ENCODE measurements around the gene PBRM1.

PBRM1 gene

DNA sequence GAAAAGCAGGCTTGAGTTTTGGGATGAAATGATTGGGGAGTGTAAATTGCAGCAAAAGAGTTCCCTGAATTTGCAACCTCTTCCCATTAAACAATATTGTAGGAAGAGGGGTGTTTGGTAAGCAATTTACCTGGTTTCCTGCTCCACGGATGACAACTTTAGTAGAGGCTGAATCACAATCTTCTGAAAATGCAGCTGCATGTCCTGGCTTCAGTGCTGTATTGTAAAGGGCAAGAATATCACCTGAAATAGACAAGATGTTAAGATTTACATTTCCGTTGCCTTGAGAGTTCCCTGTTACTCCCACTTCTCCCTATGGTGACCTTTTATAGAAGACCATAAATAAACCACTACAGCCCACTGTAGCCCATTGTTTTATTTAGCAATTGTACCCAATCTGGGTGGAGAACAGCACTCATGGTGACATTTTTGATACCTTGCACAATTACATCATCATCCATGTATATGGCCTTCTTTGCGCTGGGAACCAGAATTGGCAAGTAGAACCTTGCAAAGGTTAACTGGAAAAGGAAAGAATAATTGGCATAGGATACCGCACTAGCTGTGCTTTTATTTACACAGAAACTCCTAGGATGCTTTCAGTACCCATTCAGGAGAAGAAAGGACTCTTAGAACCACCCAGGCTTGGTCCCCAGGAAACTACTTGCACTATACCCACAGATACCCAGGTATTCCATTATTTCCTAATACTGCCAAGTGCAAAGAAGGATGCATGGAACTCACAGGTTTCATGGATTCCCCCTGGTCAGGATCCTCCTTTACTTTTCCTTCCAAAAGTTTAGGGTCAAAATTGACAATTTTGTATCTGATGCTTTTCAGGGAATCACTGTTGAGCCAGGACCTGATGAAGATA, 10.3 kb upstream of the PBRM1 start:
- DNase-seq (ENCODE audit: low read depth in 1 of 2, low spot score in 1 of 2): no peak
- TF ChIP-seq JUND (IDR thresholded peaks at IDR 0.05; ENCODE audit: low read depth): no peak
- in situ Hi-C loops (cut with HindIII; ENCODE audit: low pct_unique_long_range_greater_than_20kb, low sequenced_read_pairs): no loop called here

DNA sequence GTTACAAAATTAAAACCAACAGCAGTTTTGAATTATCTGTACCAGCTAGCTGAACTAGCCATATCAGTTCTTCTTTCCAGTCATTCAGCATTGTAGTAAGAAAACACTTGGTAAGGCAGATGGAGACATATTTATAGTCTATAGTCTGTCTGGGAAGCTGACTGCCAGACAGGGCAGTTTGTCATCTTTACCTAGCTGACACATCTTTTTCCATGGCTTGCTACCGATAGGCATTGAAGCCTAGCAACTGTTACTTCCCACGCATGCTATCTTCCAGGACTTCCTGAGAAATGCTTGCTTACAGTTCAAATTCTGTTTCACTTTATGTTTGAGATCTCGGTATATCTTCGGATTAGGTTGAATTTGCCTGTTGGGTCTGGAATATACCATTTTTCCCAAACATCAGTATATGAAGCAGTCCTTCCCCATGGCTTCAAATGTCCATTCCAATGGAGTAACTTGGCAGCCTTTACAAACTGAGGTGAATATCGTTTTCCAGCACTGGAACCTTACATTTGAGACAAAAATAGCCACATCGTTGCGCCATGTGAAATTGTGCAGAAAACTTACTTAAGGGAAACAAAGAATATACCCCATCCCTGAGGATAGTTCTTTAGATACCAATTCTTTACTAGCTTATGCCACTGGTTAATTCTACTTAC, 8.9 kb upstream of the PBRM1 start:
- no peak for DNase-seq (ENCODE audit: low read depth in 1 of 2, low spot score in 1 of 2)
- in situ Hi-C loops (cut with HindIII; ENCODE audit: low pct_unique_long_range_greater_than_20kb, low sequenced_read_pairs): no loop called here
- TF ChIP-seq JUND (IDR thresholded peaks at IDR 0.05; ENCODE audit: low read depth): no peak

DNA sequence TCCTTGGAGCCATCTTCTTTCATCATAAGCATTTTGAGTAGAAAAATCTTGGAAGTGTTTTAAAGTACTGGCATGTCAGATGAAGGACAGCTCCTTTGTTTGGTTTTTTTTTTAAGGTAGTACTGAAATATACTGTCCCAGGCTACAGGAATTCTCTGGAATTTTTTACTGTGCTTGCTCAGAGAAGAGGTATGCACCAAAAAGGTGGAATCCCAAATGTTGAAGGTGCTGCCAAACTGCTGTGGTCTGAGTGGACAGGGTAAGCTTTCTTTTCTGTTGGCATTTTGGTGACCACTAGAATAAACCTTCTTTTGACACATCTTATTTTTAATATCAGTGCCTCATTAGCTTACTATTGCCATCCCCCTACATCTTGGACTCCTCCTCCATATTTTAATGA, 7.4 kb upstream of the PBRM1 start:
- no peak for TF ChIP-seq JUND (IDR thresholded peaks at IDR 0.05; ENCODE audit: low read depth)
- DNase-seq (ENCODE audit: low read depth in 1 of 2, low spot score in 1 of 2): no peak
- in situ Hi-C loops (cut with HindIII; ENCODE audit: low pct_unique_long_range_greater_than_20kb, low sequenced_read_pairs): no loop called here

DNA sequence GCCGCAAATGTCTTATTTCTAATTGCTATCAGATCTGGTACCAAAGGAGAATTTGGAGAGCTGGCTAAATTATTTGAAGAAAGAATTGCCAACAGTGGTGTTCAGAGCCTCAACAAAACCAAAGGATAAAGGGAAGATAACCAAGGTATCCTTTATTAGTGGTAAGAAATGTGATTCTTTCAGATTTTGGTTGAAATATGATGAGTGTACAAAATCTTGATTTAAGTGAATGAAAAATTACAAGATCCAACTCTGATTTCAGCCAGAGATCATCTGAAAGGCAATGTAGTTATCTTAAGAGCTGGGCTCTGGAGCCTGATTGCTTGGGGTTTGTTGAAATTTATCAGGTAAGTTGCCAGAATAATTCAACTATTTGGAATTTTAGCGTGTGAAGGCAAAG, 4.8 kb upstream of the PBRM1 start:
- in situ Hi-C loops (cut with HindIII; ENCODE audit: low pct_unique_long_range_greater_than_20kb, low sequenced_read_pairs): no loop called here

DNA sequence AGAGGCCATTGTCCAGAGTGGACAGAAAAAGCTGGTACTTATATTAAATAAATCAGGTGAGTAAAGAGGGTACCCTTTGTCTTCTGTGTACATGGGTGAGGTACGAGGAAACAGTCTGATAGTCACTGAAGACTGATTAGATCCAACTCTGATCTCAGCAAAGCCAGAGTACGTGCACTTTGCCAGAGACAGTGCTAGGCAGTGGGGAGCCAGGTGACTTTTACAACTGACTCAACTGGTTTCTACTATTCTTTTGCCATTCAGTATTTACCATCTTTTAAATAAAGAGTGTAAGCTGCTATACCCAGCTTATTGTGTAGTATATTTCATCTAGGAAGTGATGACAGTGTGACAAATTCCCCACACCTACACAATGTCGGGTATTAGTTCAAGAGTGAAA, 3.4 kb upstream of the PBRM1 start:
- in situ Hi-C loops (cut with HindIII; ENCODE audit: low pct_unique_long_range_greater_than_20kb, low sequenced_read_pairs): no loop called here
- DNase-seq (ENCODE audit: low read depth in 1 of 2, low spot score in 1 of 2): no peak
- no peak for TF ChIP-seq JUND (IDR thresholded peaks at IDR 0.05; ENCODE audit: low read depth)

More for the DNA sequence above, 4.8 kb upstream of the PBRM1 start:
- TF ChIP-seq JUND (IDR thresholded peaks at IDR 0.05; ENCODE audit: low read depth): no peak
- no peak for DNase-seq (ENCODE audit: low read depth in 1 of 2, low spot score in 1 of 2)

DNA sequence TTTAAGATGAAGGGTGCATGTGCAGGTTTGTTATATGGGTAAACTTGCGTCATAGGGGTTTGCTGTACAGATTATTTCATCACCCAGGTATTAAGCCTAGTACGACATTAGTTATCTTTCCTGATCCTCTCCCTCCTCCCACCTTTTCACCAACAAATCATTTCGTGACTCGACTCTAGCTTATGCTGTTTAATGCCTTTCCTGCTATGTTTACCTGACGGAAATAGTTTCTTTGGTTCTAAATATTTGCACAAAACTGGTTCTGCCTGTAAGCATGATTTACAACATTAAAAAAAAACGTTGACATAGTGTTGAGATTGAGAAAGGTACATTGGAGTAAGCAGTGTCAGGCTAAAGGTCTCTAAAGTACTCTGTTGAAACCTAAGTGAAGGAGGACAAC, 2.6 kb upstream of the PBRM1 start:
- in situ Hi-C loops (cut with HindIII; ENCODE audit: low pct_unique_long_range_greater_than_20kb, low sequenced_read_pairs): no loop called here
- no peak for TF ChIP-seq JUND (IDR thresholded peaks at IDR 0.05; ENCODE audit: low read depth)
- DNase-seq (ENCODE audit: low read depth in 1 of 2, low spot score in 1 of 2): peak; percentile 35 to 69

DNA sequence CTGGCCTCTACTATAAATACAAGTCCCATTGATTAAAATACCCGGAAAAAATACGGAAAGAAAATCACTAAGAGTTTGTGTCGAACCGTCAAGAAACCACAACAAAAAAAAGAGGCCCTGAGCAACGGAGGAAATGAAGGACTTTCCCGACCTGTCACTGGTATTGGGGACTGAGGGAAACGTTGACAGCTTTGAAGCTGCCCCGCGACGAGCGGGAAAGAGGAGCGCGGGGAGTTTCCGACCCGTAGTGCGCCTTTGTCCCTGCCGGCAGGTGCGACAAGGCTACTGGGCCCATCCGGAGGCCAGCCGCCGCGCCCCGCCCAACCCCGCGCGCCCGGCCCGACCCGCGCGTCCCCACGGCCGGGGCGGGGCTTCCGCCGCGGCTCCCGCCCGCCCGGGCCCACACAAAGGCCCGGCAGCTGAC, 416 bp downstream of the PBRM1 start:
- peak; percentile 67 to 82 for DNase-seq (ENCODE audit: low read depth in 1 of 2, low spot score in 1 of 2)
- in situ Hi-C loops (cut with HindIII; ENCODE audit: low pct_unique_long_range_greater_than_20kb, low sequenced_read_pairs): no loop called here
- no peak for TF ChIP-seq JUND (IDR thresholded peaks at IDR 0.05; ENCODE audit: low read depth)

DNA sequence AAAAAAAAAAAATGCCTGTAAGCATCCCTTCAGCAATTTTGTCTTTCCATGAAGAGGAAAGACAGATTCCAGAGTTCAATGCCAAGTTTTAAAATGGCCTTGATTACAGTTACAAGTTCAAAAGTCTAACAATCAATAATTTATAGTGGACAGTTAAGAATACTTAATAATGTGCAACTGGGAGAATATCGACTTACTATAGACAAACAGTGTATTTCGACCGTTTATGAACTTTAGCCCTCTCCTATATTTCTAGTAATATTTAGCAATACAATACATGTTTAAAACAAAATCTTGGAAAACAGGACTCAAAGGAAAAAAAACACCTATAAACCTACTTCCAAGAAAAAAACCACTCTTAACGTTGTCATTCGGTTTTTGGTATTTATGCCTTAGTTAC, 1.5 kb downstream of the PBRM1 start:
- DNase-seq (ENCODE audit: low read depth in 1 of 2, low spot score in 1 of 2): no peak
- no peak for TF ChIP-seq JUND (IDR thresholded peaks at IDR 0.05; ENCODE audit: low read depth)
- in situ Hi-C loops (cut with HindIII; ENCODE audit: low pct_unique_long_range_greater_than_20kb, low sequenced_read_pairs): no loop called here

DNA sequence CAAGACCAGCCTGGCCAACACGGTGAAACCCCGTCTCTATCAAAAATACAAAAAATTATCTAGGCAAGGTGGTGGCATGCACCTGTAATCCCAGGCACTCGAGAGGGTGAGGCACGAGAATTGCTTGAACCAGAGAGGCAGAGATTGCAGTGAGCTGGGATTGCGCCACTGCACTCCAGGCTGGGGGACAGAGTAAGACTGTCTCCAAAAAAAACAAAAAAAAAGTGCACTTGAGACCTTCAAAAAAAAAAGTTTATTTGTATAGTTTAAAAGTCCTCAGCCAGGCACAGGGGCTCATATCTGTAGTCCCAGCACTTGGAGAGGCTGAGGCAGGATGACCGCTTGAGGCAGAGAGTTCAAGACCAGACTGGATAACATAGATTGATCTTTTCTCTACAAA, 2.1 kb downstream of the PBRM1 start:
- in situ Hi-C loops (cut with HindIII; ENCODE audit: low pct_unique_long_range_greater_than_20kb, low sequenced_read_pairs): no loop called here
- no peak for TF ChIP-seq JUND (IDR thresholded peaks at IDR 0.05; ENCODE audit: low read depth)
- DNase-seq (ENCODE audit: low read depth in 1 of 2, low spot score in 1 of 2): no peak

DNA sequence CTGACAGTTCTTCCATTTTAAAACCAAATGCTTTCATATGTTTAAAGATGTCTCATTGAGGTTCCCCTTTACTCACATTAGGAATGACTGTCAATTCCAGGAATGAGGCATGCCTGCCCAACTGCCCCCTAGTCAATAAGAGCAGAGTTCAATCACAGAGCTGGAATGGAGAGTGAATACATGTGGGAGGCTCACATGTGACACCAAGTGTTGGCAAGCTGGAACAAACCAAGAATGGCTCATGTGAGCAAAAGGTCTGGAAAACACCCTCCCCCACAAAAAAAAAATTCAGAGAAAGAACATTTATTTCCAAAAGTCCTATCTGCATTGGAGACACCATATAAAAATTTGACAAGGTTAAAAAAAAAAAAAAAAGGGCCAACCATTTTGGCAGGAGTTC, 3.7 kb downstream of the PBRM1 start:
- no peak for TF ChIP-seq JUND (IDR thresholded peaks at IDR 0.05; ENCODE audit: low read depth)
- DNase-seq (ENCODE audit: low read depth in 1 of 2, low spot score in 1 of 2): peak in 1 of 2 experiments; percentile 48
- in situ Hi-C loops (cut with HindIII; ENCODE audit: low pct_unique_long_range_greater_than_20kb, low sequenced_read_pairs): no loop called here

DNA sequence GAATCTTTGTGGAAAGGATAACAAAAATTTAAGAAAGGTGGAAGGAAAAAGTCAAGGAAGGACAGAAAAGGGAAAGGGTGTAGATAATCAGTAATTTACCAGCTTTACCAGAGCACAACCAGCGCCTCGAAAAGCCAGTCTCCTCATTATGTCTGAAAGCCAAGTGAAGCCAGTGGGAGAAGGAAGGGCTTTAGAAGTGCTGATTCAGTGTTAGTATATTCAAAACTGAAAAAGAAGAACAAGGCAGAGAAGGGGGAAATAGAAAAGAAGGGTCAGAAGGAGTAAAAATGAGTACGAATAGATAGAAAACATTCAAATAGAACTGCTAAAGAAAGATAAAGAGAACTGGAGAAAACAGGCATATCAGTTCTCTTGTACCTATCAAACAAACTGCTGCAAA, 4.1 kb downstream of the PBRM1 start:
- TF ChIP-seq JUND (IDR thresholded peaks at IDR 0.05; ENCODE audit: low read depth): no peak
- DNase-seq (ENCODE audit: low read depth in 1 of 2, low spot score in 1 of 2): no peak
- in situ Hi-C loops (cut with HindIII; ENCODE audit: low pct_unique_long_range_greater_than_20kb, low sequenced_read_pairs): no loop called here

DNA sequence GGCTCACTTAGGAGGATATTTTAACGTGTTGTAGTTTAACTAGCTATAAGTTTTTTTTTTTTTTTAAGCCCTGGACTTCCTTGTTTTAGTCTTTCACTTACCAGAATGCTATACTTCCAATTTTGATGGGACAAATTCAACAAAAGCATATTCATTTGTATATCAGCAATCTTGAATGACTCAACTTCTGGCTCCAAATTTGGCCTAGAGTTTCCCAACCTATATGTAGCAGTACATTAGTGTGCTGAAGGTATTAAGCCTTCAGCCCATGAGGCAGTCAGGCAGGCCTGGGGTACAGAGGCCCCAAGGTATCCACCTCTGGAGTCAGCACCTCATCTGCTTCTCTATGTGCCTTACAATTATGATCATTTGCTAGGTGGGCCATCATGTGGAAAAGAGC, 5.9 kb downstream of the PBRM1 start:
- TF ChIP-seq JUND (IDR thresholded peaks at IDR 0.05; ENCODE audit: low read depth): no peak
- DNase-seq (ENCODE audit: low read depth in 1 of 2, low spot score in 1 of 2): no peak
- in situ Hi-C loops (cut with HindIII; ENCODE audit: low pct_unique_long_range_greater_than_20kb, low sequenced_read_pairs): no loop called here

DNA sequence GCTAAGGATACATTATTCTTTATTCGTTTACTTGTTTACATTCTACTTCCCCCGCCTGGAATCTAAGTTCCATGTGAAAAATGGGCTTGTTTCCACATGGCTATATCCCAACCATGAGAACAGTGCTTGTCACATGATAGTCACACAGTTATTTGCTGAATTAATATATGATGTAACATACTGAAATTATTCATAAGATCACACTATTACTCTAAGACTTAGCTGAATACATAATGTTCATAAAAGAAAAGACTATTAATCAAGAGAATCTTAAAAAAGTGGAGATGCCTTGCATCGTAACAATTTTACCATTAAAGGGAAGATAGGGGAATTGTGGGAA, 6.5 kb downstream of the PBRM1 start:
- TF ChIP-seq JUND (IDR thresholded peaks at IDR 0.05; ENCODE audit: low read depth): no peak
- in situ Hi-C loops (cut with HindIII; ENCODE audit: low pct_unique_long_range_greater_than_20kb, low sequenced_read_pairs): no loop called here
- no peak for DNase-seq (ENCODE audit: low read depth in 1 of 2, low spot score in 1 of 2)

Data from T47D (cell line).